HepG2 (cell line): ENCODE results near the gene NCOA4. TPM values are rescaled to one million over a fixed set of nuclear protein-coding genes. Genes with fewer than 3 reads are reported as not detected.

Experiments used
- EP300 ChIP-seq, 3 experiments: sonication (generic) in 1 of 3; formaldehyde crosslinking in 1 of 3; IDR thresholded peaks; 2 replicates each; pipeline versions ENCODE4 v1.5.1 to v1.6.1; 2011 to 2020; ENCODE audit warnings: low read depth in 2 of 3, low read length in 2 of 3, borderline replicate concordance in 1 of 3, improper control_type of control experiment in 1 of 3, mild to moderate bottlenecking in 1 of 3, missing genetic modification reagents in 1 of 3, moderate library complexity in 1 of 3
- FOXP1 ChIP-seq, 2 experiments: fragments of 450-650 bp in 1 of 2; IDR thresholded peaks; 2 replicates each; pipeline ENCODE4 v1.6.1; 2017 to 2018; ENCODE audit warnings: antibody characterized with exemption in 1 of 2
- HMG20A ChIP-seq: IDR thresholded peaks from 2 replicates; pipeline ENCODE4 v1.6.1; 2016; ENCODE audit warnings: borderline replicate concordance
- NCOA2 ChIP-seq: sonication (generic); formaldehyde crosslinking; IDR thresholded peaks from 2 replicates; pipeline ENCODE4 v1.8.0; 2022; ENCODE audit warnings: inconsistent platforms
- NCOR1 ChIP-seq: fragments of 200-600 bp; sonication (generic); IDR thresholded peaks from 2 replicates; pipeline ENCODE4 v1.7.0; 2017; ENCODE audit warnings: antibody characterized with exemption, low read length, borderline replicate concordance
- PTBP1 ChIP-seq: fragments of 200-400 bp; formaldehyde crosslinking; IDR thresholded peaks from 2 replicates; pipeline ENCODE4 v1.6.1; 2018; ENCODE audit warnings: low read length, low read depth; ENCODE audit not compliant: poor library complexity, severe bottlenecking
- SRSF4 ChIP-seq: fragments of 200-400 bp; formaldehyde crosslinking; IDR thresholded peaks from one replicate; pipeline ENCODE4 v1.6.1; 2018; ENCODE audit warnings: mild to moderate bottlenecking, low read depth, low read length, moderate library complexity; ENCODE audit not compliant: poor library complexity, severe bottlenecking
- TCF7L2 ChIP-seq: IDR thresholded peaks from 2 replicates; pipeline ENCODE4 v1.6.1; 2011; ENCODE audit warnings: mild to moderate bottlenecking, low read depth, low read length, moderate library complexity
- ZBTB21 ChIP-seq: sonication (generic); formaldehyde crosslinking; IDR thresholded peaks from 2 replicates; pipeline ENCODE4 v1.4.0; 2020; ENCODE audit warnings: missing genetic modification reagents
- ZNF747 ChIP-seq: sonication (generic); formaldehyde crosslinking; IDR thresholded peaks from 2 replicates; pipeline ENCODE4 v1.8.1; 2023; ENCODE audit warnings: missing genetic modification reagents, mild to moderate bottlenecking, borderline replicate concordance
- polyA plus RNA-seq, 8 experiments: library from polyadenylated mRNA; depleted of rRNA in 3 of 8; stranded (reverse) in 7 of 8; unstranded in 1 of 8; fragments of >200 nt; fragmentation: Illumina TruSeq in 4 of 8; extraction: Trizol in 4 of 8; gene quantifications; 2 replicates each; pipeline versions ENCODE4 v1.2.1 to v1.2.3, GENCODE V29; 2011 to 2016; ENCODE audit warnings: low read depth in 4 of 8, missing spikeins in 1 of 8, mixed read lengths in 1 of 8; ENCODE audit not compliant: insufficient read depth in 1 of 8
- total RNA-seq, 5 experiments: library from RNA; depleted of rRNA; stranded (reverse); fragments of >200 nt; fragmentation: Illumina TruSeq; extraction: Trizol; gene quantifications; 2 replicates each; pipeline ENCODE4 v1.2.3, GENCODE V29; 2016; ENCODE audit warnings: low read depth in 1 of 5
- TF ChIP-seq, protein P1 (sequence below): IDR thresholded peaks from 2 replicates; pipeline ENCODE4 v1.6.1; 2012; ENCODE audit warnings: low read length, improper control_type of control experiment
- TF ChIP-seq, protein P2 (sequence below): sonication (generic); formaldehyde crosslinking; conservative IDR thresholded peaks from 2 replicates; pipeline ENCODE4 v1.8.0; 2022; ENCODE audit warnings: low read depth, missing genetic modification reagents
- TF ChIP-seq, protein P3 (sequence below): sonication (generic); formaldehyde crosslinking; IDR thresholded peaks from 2 replicates; pipeline ENCODE4 v1.5.1; 2020; ENCODE audit warnings: missing genetic modification reagents, mild to moderate bottlenecking, borderline replicate concordance
- TF ChIP-seq, protein P4 (sequence below): sonication (generic); formaldehyde crosslinking; IDR thresholded peaks from 2 replicates; pipeline ENCODE4 v1.4.0; 2020; ENCODE audit warnings: mild to moderate bottlenecking, missing genetic modification reagents, borderline replicate concordance
- TF ChIP-seq, protein P5 (sequence below), 2 experiments: IDR thresholded peaks; 2 replicates each; pipeline ENCODE4 v1.6.1; 2011 to 2012; ENCODE audit warnings: low read length in 2 of 2, borderline replicate concordance in 1 of 2, low read depth in 1 of 2, mild to moderate bottlenecking in 1 of 2, moderate library complexity in 1 of 2

NCOA4 gene
- total and polyA plus RNA-seq, 2 of the 13 experiments (the other 11 are each of a cell fraction or from before 2014, with no cell fraction given): 306 to 400 TPM

DNA sequence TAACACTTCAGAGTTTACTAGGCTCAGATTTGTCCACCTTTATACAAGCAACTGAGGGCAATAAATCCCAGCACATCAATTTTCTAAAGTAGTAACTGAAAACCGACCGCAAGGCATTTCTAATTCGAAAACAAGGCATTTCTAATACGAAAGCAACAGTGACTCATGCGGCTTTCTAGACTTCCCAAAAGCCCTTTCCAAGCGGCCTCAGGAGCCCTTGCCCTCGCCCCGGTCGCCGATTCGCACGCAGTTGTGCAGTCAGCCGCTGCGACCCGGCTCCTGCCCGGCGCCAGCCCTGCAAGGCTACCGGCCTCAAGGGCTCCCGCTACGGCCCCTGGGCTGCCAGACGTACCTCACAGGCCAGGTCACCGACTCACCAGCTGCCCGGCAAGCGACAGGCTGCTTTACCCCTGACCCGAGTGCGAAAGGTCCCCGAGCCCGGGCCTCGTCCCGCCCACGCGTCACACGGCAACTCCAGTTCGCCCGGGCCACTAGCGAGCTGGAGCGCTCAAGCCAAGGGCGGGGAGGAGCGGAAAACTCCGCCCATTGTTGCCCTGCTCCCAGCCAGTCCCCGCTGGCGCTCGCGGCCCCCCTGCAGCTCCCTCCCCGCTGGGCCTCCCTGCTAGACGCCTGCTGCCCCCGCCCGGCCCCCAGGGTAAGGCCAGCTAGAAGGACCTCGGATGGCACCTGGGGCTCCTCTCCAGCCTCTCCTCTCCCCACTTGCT, 7.3 kb downstream of the NCOA4 start (continued):
- TF ChIP-seq, protein P1, sequence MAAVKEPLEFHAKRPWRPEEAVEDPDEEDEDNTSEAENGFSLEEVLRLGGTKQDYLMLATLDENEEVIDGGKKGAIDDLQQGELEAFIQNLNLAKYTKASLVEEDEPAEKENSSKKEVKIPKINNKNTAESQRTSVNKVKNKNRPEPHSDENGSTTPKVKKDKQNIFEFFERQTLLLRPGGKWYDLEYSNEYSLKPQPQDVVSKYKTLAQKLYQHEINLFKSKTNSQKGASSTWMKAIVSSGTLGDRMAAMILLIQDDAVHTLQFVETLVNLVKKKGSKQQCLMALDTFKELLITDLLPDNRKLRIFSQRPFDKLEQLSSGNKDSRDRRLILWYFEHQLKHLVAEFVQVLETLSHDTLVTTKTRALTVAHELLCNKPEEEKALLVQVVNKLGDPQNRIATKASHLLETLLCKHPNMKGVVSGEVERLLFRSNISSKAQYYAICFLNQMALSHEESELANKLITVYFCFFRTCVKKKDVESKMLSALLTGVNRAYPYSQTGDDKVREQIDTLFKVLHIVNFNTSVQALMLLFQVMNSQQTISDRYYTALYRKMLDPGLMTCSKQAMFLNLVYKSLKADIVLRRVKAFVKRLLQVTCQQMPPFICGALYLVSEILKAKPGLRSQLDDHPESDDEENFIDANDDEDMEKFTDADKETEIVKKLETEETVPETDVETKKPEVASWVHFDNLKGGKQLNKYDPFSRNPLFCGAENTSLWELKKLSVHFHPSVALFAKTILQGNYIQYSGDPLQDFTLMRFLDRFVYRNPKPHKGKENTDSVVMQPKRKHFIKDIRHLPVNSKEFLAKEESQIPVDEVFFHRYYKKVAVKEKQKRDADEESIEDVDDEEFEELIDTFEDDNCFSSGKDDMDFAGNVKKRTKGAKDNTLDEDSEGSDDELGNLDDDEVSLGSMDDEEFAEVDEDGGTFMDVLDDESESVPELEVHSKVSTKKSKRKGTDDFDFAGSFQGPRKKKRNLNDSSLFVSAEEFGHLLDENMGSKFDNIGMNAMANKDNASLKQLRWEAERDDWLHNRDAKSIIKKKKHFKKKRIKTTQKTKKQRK: no peak
- TF ChIP-seq SRSF4 (no peak), ZNF747 (peak; percentile 72; the same call in 1 of the 2 replicates), FOXP1 (IDR thresholded peaks at IDR 0.05) (no peak), FOXP1 (CRISPR knock-in tag; IDR thresholded peaks at IDR 0.05) (peak; percentile 68), HMG20A (CRISPR knock-in tag) (peak; percentile 66; the same call in 1 of the 2 replicates), NCOA2 (CRISPR knock-in tag) (peak; percentile 63; the same call in 1 of the 2 replicates), PTBP1 (no peak), TCF7L2 (no peak), ZBTB21 (CRISPR knock-in tag) (0 out of 2 replicates have a peak, but pooled peaks have one; percentile 29), EP300 (IDR thresholded peaks at IDR 0.05; ENCODE audit: low read depth in 2 of 2, low read length in 2 of 2) (no peak), EP300 (CRISPR knock-in tag; IDR thresholded peaks at IDR 0.05; ENCODE audit: borderline replicate concordance) (peak; percentile 45; the same call in 1 of the 2 replicates), NCOR1 (peak; percentile 68; the same call in 1 of the 2 replicates)
- TF ChIP-seq, protein P2, sequence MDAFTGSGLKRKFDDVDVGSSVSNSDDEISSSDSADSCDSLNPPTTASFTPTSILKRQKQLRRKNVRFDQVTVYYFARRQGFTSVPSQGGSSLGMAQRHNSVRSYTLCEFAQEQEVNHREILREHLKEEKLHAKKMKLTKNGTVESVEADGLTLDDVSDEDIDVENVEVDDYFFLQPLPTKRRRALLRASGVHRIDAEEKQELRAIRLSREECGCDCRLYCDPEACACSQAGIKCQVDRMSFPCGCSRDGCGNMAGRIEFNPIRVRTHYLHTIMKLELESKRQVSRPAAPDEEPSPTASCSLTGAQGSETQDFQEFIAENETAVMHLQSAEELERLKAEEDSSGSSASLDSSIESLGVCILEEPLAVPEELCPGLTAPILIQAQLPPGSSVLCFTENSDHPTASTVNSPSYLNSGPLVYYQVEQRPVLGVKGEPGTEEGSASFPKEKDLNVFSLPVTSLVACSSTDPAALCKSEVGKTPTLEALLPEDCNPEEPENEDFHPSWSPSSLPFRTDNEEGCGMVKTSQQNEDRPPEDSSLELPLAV (CRISPR knock-in tag): no peak
- TF ChIP-seq, protein P3, sequence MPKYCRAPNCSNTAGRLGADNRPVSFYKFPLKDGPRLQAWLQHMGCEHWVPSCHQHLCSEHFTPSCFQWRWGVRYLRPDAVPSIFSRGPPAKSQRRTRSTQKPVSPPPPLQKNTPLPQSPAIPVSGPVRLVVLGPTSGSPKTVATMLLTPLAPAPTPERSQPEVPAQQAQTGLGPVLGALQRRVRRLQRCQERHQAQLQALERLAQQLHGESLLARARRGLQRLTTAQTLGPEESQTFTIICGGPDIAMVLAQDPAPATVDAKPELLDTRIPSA: 0 out of 2 replicates have a peak, but pooled peaks have one; percentile 23
- TF ChIP-seq, protein P4, sequence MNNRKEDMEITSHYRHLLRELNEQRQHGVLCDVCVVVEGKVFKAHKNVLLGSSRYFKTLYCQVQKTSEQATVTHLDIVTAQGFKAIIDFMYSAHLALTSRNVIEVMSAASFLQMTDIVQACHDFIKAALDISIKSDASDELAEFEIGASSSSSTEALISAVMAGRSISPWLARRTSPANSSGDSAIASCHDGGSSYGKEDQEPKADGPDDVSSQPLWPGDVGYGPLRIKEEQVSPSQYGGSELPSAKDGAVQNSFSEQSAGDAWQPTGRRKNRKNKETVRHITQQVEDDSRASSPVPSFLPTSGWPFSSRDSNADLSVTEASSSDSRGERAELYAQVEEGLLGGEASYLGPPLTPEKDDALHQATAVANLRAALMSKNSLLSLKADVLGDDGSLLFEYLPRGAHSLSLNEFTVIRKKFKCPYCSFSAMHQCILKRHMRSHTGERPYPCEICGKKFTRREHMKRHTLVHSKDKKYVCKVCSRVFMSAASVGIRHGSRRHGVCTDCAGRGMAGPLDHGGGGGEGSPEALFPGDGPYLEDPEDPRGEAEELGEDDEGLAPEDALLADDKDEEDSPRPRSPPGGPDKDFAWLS (CRISPR knock-in tag): no peak
- TF ChIP-seq, protein P5, sequence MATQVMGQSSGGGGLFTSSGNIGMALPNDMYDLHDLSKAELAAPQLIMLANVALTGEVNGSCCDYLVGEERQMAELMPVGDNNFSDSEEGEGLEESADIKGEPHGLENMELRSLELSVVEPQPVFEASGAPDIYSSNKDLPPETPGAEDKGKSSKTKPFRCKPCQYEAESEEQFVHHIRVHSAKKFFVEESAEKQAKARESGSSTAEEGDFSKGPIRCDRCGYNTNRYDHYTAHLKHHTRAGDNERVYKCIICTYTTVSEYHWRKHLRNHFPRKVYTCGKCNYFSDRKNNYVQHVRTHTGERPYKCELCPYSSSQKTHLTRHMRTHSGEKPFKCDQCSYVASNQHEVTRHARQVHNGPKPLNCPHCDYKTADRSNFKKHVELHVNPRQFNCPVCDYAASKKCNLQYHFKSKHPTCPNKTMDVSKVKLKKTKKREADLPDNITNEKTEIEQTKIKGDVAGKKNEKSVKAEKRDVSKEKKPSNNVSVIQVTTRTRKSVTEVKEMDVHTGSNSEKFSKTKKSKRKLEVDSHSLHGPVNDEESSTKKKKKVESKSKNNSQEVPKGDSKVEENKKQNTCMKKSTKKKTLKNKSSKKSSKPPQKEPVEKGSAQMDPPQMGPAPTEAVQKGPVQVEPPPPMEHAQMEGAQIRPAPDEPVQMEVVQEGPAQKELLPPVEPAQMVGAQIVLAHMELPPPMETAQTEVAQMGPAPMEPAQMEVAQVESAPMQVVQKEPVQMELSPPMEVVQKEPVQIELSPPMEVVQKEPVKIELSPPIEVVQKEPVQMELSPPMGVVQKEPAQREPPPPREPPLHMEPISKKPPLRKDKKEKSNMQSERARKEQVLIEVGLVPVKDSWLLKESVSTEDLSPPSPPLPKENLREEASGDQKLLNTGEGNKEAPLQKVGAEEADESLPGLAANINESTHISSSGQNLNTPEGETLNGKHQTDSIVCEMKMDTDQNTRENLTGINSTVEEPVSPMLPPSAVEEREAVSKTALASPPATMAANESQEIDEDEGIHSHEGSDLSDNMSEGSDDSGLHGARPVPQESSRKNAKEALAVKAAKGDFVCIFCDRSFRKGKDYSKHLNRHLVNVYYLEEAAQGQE (IDR thresholded peaks at IDR 0.05; ENCODE audit: borderline replicate concordance in 1 of 2, low read depth in 1 of 2, low read length in 2 of 2): peak in 1 of 2 experiments; percentile 79; a peak in 2 of 4 replicates
